ENCODE measurements around the gene ZNF793. TPM values are rescaled to one million over a fixed set of nuclear protein-coding genes. Genes with fewer than 3 reads are reported as not detected.

ZNF793 gene
- total and polyA plus RNA-seq, 10 of the 15 experiments (the other 5 are each of a cell fraction or from before 2014, with no cell fraction given): 0.10 to 1.1 (median 0.30) TPM

DNA sequence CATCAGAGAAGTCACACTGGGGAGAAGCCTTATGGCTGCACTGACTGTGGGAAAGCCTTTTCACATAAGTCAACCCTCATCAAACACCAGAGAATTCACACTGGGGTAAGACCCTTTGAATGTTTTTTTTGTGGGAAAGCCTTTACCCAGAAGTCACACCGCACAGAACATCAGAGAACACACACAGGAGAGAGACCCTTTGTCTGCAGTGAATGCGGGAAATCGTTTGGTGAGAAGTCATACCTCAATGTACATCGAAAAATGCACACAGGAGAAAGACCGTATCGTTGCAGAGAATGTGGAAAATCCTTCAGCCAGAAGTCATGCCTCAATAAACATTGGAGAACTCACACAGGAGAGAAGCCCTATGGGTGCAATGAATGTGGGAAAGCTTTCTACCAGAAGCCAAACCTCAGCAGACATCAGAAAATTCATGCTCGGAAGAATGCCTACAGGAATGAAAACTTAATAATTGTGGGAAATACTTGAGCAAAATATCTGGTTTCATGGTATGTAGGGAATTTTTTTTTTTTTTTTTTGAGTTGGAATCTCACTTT is 30.7 kb downstream of the ZNF793 start:
- intact Hi-C loops (cut with micrococcal nuclease; ENCODE audit: unreplicated experiment) (no loop called here), in situ Hi-C loops (cut with MboI) (no loop called here)
- H3K9me3 ChIP-seq (replicated peaks; ENCODE audit: control insufficient read depth, insufficient read depth, low read length): peaks cover 2% of the 10 kb centered on the region; the same call in 2 of the 3 replicates
- no peak overlapping the region for H2AFZ ChIP-seq (ENCODE audit: control insufficient read depth, low read depth, low read length)
- no peaks in the 10 kb centered on the region for H4K20me1 ChIP-seq (ENCODE audit: control insufficient read depth, insufficient read depth)
- BruUV-seq (replicated peaks): no TSS peak
- TF ChIP-seq TAF1 (IDR thresholded peaks at IDR 0.05; ENCODE audit: borderline replicate concordance, low read depth, low read length) (no peak), ZNF274 (IDR thresholded peaks at IDR 0.05; ENCODE audit: insufficient read depth, insufficient read length) (peak; percentile 33)
- SMC1A ChIA-PET (ENCODE audit: uncharacterized antibody, unreplicated experiment): no interaction called here
- 96% methylated on average over 7 of the region's 7 CpGs for WGBS (ENCODE audit: insufficient coverage, insufficient replicate concordance, low lambda C conversion rate, missing lambda C conversion rate)
- no peak for FAIRE-seq
- no peak for DNase-seq (ENCODE audit: low read depth, low spot score)
- no peaks in the 10 kb centered on the region for H3K4me1 ChIP-seq (ENCODE audit: control insufficient read depth, insufficient read depth, low read length)
- no peak for ATAC-seq
- RAD21 ChIA-PET (ENCODE audit: unreplicated experiment): no interaction called here
- H3K79me2 ChIP-seq (ENCODE audit: control insufficient read depth, insufficient read depth, low read length): no peaks in the 10 kb centered on the region
- CTCF ChIA-PET: interaction anchor here (0.6 kb wide), 1 partner anchor 10 kb away, joined by 3 read pairs; no protein-coding TSS in a partner anchor
- POLR2A ChIA-PET: no interaction called here
- no peaks in the 10 kb centered on the region for H3K36me3 ChIP-seq (ENCODE audit: control insufficient read depth in 2 of 2, insufficient read depth in 2 of 2, low read length in 1 of 2)
- no peak overlapping the region for H3K4me3 ChIP-seq
- H3K27me3 ChIP-seq (replicated peaks in 1 of 2; ENCODE audit: control insufficient read depth in 2 of 2, insufficient read depth in 2 of 2, low read length in 1 of 2): no peaks in the 10 kb centered on the region
- H3K4me2 ChIP-seq (ENCODE audit: control insufficient read depth, insufficient read depth): no peak overlapping the region
- no peak overlapping the region for H3K27ac ChIP-seq (ENCODE audit: control insufficient read depth, insufficient read depth)
- no peak overlapping the region for H3K9ac ChIP-seq (ENCODE audit: control insufficient read depth, insufficient read depth, low read length)

GRCh38 chr19:37551129-37551993 is 44.6 kb downstream of the ZNF793 start:
- in situ Hi-C loops (cut with MboI) (no loop called here), intact Hi-C loops (cut with micrococcal nuclease; ENCODE audit: unreplicated experiment) (no loop called here)
- no peak for ATAC-seq
- H3K27ac ChIP-seq (ENCODE audit: control insufficient read depth, insufficient read depth): no peak overlapping the region
- SMC1A ChIA-PET (ENCODE audit: uncharacterized antibody, unreplicated experiment): no interaction called here
- peak overlapping the region; percentile 49; the same call in 1 of the 2 replicates for H3K4me3 ChIP-seq
- POLR2A ChIA-PET: no interaction called here
- no peaks in the 10 kb centered on the region for H3K27me3 ChIP-seq (replicated peaks in 1 of 2; ENCODE audit: control insufficient read depth in 2 of 2, insufficient read depth in 2 of 2, low read length in 1 of 2)
- CTCF ChIA-PET: no interaction called here
- DNase-seq (ENCODE audit: low read depth, low spot score): no peak
- FAIRE-seq: no peak
- no TSS peak for BruUV-seq (replicated peaks)
- no peaks in the 10 kb centered on the region for H4K20me1 ChIP-seq (ENCODE audit: control insufficient read depth, insufficient read depth)
- H3K79me2 ChIP-seq (ENCODE audit: control insufficient read depth, insufficient read depth, low read length): no peaks in the 10 kb centered on the region
- peak overlapping the region; percentile 60 for H2AFZ ChIP-seq (ENCODE audit: control insufficient read depth, low read depth, low read length)
- RAD21 ChIA-PET (ENCODE audit: unreplicated experiment): no interaction called here
- peak overlapping the region; percentile 56 for H3K4me2 ChIP-seq (ENCODE audit: control insufficient read depth, insufficient read depth)
- 40% methylated on average over 60 of the region's 65 CpGs for WGBS (ENCODE audit: insufficient coverage, insufficient replicate concordance, low lambda C conversion rate, missing lambda C conversion rate)
- peaks cover 22% of the 10 kb centered on the region for H3K9me3 ChIP-seq (replicated peaks; ENCODE audit: control insufficient read depth, insufficient read depth, low read length)
- no peaks in the 10 kb centered on the region for H3K36me3 ChIP-seq (ENCODE audit: control insufficient read depth in 2 of 2, insufficient read depth in 2 of 2, low read length in 1 of 2)
- H3K9ac ChIP-seq (ENCODE audit: control insufficient read depth, insufficient read depth, low read length): no peak overlapping the region
- H3K4me1 ChIP-seq (ENCODE audit: control insufficient read depth, insufficient read depth, low read length): no peaks in the 10 kb centered on the region
- TF ChIP-seq MTA3 (IDR thresholded peaks at IDR 0.05; ENCODE audit: borderline replicate concordance, low read length) (no peak), SMC3 (IDR thresholded peaks at IDR 0.05; ENCODE audit: borderline replicate concordance, low read length) (peak; percentile 21; the same call in 1 of the 2 replicates), NR2C2 (IDR thresholded peaks at IDR 0.05; ENCODE audit: borderline replicate concordance, control insufficient read depth, insufficient read length, low read depth) (no peak), CTCF (IDR thresholded peaks at IDR 0.05 in 2 of 3, conservative IDR thresholded peaks at IDR 0.05 in 1 of 3; ENCODE audit: control insufficient read depth in 2 of 3, extremely low read depth in 1 of 3, insufficient read depth in 1 of 3, low read depth in 3 of 3, low read length in 3 of 3) (peak in 2 of 3 experiments; percentile 7 to 39; a peak in 3 of 6 replicates), POLR2A (IDR thresholded peaks at IDR 0.05; ENCODE audit: low read depth, low read length) (peak; percentile 67; the same call in 1 of the 2 replicates), SRF (IDR thresholded peaks at IDR 0.05; ENCODE audit: low read depth in 2 of 2, low read length in 2 of 2) (peak in 1 of 2 experiments; percentile 16; a peak in 1 of 4 replicates)
- TF ChIP-seq, protein P1, sequence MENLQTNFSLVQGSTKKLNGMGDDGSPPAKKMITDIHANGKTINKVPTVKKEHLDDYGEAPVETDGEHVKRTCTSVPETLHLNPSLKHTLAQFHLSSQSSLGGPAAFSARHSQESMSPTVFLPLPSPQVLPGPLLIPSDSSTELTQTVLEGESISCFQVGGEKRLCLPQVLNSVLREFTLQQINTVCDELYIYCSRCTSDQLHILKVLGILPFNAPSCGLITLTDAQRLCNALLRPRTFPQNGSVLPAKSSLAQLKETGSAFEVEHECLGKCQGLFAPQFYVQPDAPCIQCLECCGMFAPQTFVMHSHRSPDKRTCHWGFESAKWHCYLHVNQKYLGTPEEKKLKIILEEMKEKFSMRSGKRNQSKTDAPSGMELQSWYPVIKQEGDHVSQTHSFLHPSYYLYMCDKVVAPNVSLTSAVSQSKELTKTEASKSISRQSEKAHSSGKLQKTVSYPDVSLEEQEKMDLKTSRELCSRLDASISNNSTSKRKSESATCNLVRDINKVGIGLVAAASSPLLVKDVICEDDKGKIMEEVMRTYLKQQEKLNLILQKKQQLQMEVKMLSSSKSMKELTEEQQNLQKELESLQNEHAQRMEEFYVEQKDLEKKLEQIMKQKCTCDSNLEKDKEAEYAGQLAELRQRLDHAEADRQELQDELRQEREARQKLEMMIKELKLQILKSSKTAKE (IDR thresholded peaks at IDR 0.05; ENCODE audit: low read depth, poor library complexity, severe bottlenecking): no peak
- TF ChIP-seq, protein P2, sequence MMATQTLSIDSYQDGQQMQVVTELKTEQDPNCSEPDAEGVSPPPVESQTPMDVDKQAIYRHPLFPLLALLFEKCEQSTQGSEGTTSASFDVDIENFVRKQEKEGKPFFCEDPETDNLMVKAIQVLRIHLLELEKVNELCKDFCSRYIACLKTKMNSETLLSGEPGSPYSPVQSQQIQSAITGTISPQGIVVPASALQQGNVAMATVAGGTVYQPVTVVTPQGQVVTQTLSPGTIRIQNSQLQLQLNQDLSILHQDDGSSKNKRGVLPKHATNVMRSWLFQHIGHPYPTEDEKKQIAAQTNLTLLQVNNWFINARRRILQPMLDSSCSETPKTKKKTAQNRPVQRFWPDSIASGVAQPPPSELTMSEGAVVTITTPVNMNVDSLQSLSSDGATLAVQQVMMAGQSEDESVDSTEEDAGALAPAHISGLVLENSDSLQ (IDR thresholded peaks at IDR 0.05): peak; percentile 63
